Measurements from ENCODE around the gene TRIM45.

DNA sequence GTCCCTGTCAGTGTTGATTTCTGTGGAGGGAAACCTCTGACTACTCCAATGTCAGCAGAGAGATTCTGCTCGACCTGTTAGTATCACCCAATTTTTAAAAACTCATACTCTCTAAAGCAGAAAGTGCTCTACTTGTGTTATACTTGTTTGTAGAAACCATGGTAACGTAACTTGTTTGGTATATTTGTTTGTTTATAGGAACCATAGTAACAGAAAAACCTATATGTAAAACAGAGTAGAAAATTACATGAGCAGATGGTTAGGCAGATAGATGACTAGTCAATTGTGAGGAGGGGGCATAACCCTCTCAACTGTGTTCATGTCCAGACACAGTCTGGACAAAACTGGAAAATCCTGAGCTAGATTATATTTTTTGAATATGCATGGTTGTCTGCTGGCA is 6.7 kb downstream of the TRIM45 start:
- TF ChIP-seq POLR2A (IDR thresholded peaks at IDR 0.05; ENCODE audit: low read length) (no peak), GATA1 (IDR thresholded peaks at IDR 0.05; ENCODE audit: low read depth, low read length) (no peak)

All from erythroblast (primary cell).